Measurements from ENCODE around the gene PRSS16.
A peak's percentile ranks its signal among the peaks of the same experiment; 100 is the strongest.

PRSS16 gene

DNA sequence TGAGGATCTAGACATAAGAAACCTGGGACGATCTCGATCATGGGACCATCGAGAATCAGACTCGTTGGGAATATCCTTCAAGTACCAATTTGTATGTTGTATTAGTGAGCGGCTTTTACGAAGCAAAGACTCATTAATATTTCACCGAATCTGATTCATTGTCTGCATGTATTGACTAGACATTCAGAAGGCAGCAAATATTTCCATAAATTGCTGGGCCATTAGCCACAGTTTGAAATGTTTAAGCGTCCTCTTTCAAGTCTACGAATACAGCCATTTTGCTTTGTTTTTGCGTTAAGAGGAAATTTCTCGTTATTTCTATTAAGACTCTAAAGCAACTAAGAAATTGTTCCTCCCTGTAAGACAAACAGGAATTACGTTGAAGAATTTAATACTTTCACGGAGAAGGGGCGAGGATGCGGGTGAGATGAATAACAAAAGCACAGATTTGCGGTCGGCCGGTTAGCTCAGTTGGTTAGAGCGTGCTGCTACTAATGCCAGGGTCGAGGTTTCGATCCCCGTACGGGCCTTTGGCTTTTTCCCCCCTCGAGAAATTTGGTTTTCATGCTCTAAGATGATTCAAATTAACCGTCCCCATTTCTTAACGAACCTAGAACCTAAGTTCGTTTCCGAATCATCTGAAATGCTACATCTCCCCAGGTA is 46.1 kb downstream of the PRSS16 start:
- H3K4me3 ChIP-seq (ENCODE audit: low read depth, low read length) = no peak overlapping the region
- peak; percentile 74 for DNase-seq (ENCODE audit: low read depth)
- TF ChIP-seq CTCF (conservative IDR thresholded peaks at IDR 0.05; ENCODE audit: low read depth, low read length) = no peak

GRCh38 chr6:27294409-27294808 is 46.9 kb downstream of the PRSS16 start:
- no peak for TF ChIP-seq CTCF (conservative IDR thresholded peaks at IDR 0.05; ENCODE audit: low read depth, low read length)
- no peak overlapping the region for H3K4me3 ChIP-seq (ENCODE audit: low read depth, low read length)
- no peak for DNase-seq (ENCODE audit: low read depth)

DNA sequence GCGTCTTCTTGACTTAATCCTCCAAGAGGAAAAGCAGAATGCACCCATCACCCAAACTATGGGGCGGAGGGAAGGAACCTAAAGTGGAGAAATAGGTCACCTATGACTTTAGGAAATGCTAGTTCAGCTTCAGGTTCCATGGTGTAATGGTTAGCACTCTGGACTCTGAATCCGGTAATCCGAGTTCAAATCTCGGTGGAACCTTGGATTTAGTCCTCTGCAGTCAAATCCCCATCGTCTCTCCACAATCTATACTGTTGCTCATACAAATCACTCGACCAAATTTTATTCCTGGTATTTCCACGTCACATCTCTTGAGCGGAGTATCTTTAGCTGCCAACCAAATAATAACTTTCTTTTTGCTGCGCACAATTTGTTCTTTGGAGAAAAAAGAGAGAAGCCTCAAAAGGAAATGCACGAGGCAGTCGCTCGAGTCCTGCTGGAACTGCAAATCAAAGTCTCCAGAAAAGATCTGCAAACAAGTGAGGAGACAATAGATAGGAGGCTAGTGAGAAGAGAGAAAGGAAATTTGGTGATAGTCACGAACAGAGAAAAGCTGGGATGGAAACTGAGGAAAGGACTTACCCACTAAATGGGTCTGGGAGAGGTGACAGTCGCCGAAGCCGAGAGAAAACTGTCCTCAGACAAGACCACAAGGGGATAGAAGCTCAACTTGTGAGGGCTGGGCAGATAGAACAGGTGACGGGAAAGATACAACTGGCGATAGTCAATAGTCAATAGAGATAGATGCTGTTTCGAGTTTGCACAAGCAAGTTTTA is 48.0 kb downstream of the PRSS16 start:
- peak overlapping the region; percentile 51 for H3K4me3 ChIP-seq (ENCODE audit: low read depth, low read length)
- DNase-seq (ENCODE audit: low read depth) = peak; percentile 83
- TF ChIP-seq CTCF (conservative IDR thresholded peaks at IDR 0.05; ENCODE audit: low read depth, low read length) = no peak

DNA sequence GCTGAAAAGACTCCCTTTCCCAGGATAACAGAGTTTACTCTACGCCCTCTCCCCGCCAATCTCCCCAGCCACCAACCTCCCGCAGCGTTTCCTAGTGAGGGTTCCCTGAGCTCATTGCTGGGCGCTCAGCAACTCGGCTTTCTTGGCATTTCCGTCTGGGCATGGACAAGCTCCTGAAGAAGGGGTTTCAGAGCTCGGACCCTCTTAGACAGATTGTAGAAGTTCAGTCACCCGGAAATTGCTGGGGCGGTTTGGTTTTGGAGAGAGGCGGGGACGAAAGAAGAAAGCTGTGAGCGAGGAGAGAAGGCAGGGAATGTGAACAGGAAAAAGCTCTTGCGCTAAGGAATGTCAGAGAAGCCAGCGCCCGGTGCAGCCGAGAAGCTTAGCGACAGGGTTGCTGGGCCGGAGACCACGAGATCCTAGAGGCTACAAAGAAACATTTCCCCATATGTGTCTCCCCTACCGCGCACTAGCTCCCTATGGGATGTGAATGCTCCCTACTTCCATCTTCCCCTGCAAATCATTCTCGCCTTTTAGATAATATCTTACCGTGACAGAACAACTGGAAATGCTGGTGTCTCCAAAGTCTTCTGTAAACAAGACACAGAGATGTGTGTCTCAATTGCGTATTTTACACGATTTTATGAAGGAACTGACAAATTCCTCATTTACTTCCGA is 48.7 kb downstream of the PRSS16 start:
- DNase-seq (ENCODE audit: low read depth) = peak; percentile 36
- peak overlapping the region; percentile 51 for H3K4me3 ChIP-seq (ENCODE audit: low read depth, low read length)

DNA sequence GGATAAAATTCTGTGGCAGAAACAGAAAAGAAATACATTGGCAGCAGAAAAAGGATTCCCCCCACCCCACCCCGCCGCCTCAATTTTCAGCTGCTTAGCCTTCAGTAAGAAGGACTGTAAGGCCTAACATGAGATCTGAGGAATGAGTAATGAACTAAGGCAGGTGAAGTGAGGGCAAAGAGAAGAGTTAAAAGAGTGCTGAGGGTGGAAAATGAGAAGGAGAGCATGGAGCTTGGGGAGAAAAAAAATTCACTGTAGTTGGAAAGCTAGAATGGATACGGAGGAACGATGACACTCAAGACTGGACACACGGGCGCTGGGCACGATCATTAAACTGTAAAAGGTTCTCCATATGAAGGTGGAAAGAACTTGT is 50.0 kb downstream of the PRSS16 start:
- no peak for DNase-seq (ENCODE audit: low read depth)
- H3K4me3 ChIP-seq (ENCODE audit: low read depth, low read length) = peak overlapping the region; percentile 38
- no peak for TF ChIP-seq CTCF (conservative IDR thresholded peaks at IDR 0.05; ENCODE audit: low read depth, low read length)

More for the DNA sequence above, 48.7 kb downstream of the PRSS16 start:
- no peak for TF ChIP-seq CTCF (conservative IDR thresholded peaks at IDR 0.05; ENCODE audit: low read depth, low read length)

- peak overlapping the region; percentile 38 for H3K4me3 ChIP-seq (ENCODE audit: low read depth, low read length)
- no peak for TF ChIP-seq CTCF (conservative IDR thresholded peaks at IDR 0.05; ENCODE audit: low read depth, low read length)
- DNase-seq (ENCODE audit: low read depth) = peak; percentile 61
These were observed 50.6 kb downstream of the PRSS16 start for GRCh38 chr6:27297857-27298730.
